Measurements from ENCODE around the gene CC2D2B.

DNA sequence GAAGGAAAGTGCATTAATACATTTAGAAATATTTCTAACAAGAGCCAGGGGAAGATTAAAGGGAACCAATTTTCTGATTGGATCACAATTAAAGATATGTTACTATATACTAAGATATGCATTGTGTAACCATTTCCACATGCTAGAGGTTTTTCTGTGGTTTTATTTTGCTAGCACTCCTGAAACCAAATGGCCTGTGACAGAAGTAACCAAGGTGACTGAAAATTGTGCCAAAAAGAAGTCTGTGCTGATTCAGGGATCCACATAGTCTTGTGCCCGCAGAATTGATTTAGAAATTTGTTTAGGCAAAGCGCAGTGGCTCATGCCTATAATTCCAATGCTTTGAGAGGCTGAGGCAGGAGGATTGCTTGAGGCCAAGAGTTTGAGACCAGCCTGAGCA, 1.8 kb downstream of the CC2D2B start:
- TF ChIP-seq CTCF (IDR thresholded peaks at IDR 0.05) (no peak), POLR2A (IDR thresholded peaks at IDR 0.05) (no peak), POLR2AphosphoS5 (IDR thresholded peaks at IDR 0.05) (no peak)

All from breast epithelium (tissue), 3 donors.